OCI-LY7 (cell line): Measurements from ENCODE around the gene CBLL1. TPM values are rescaled to one million over a fixed set of nuclear protein-coding genes. Genes with fewer than 3 reads are reported as not detected.
A peak's percentile ranks its signal among the peaks of the same experiment; 100 is the strongest.

Source experiments
- Bru-seq: library from RNA; stranded (reverse); fragments of 400-500 nt; gene quantifications from one replicate; lab custom pipeline; 2021; lab: Mats Ljungman, UMichigan
- BruChase-seq, 2 experiments: library from RNA; stranded (reverse); fragments of 400-500 nt; gene quantifications; one replicate each; lab custom pipeline; 2021; lab: Mats Ljungman, UMichigan
- BruUV-seq: library from RNA; stranded (reverse); fragments of 400-500 nt; replicated peaks from 2 replicates; lab custom pipeline; 2021; lab: Mats Ljungman, UMichigan
- CTCF ChIA-PET: fragments of 300-600 bp; sonication (Branson Sonifier 250); formaldehyde crosslinking; loops from one replicate; lab custom pipeline; 2022; ENCODE audit warnings: antibody characterized with exemption; ENCODE audit not compliant: unreplicated experiment; lab: Charles Lee
- POLR2A ChIA-PET: fragments of 300-600 bp; sonication (Branson Sonifier 250); formaldehyde crosslinking; loops from one replicate; lab custom pipeline; 2022; ENCODE audit warnings: antibody characterized with exemption; lab: Charles Lee
- DNase-seq: peaks from one replicate; pipeline ENCODE4 v3.0.0-alpha.2; 2015; ENCODE audit warnings: low spot score
- H2AFZ ChIP-seq: fragments of 200-600 bp; sonication (generic), shearing (Covaris generic); 2 replicates; pipeline ENCODE4 v1.6.1; 2014; ENCODE audit warnings: mild to moderate bottlenecking, antibody characterized with exemption, low read length, moderate library complexity
- H3K27ac ChIP-seq: fragments of 200-600 bp; sonication (generic); 2 replicates; pipeline ENCODE4 v1.5.1; 2014; ENCODE audit warnings: mixed run types, low read depth, mild to moderate bottlenecking, moderate library complexity, low read length, inconsistent platforms; ENCODE audit not compliant: poor library complexity, severe bottlenecking
- H3K36me3 ChIP-seq: fragments of 200-600 bp; sonication (generic); 2 replicates; pipeline ENCODE4 v1.6.1; 2014; ENCODE audit warnings: mild to moderate bottlenecking, antibody characterized with exemption, low read length, moderate library complexity, mixed read lengths; ENCODE audit not compliant: insufficient read depth
- H3K4me1 ChIP-seq: fragments of 200-600 bp; sonication (generic); 2 replicates; pipeline ENCODE4 v1.5.1; 2014; ENCODE audit warnings: mild to moderate bottlenecking, low read length; ENCODE audit not compliant: insufficient read depth, poor library complexity, severe bottlenecking
- H3K4me2 ChIP-seq: fragments of 200-600 bp; sonication (generic); 2 replicates; pipeline ENCODE4 v1.6.1; 2014; ENCODE audit warnings: mild to moderate bottlenecking, low read length
- H3K4me3 ChIP-seq: fragments of 200-600 bp; sonication (generic); 2 replicates; pipeline ENCODE4 v1.5.1; 2014; ENCODE audit warnings: mild to moderate bottlenecking, low read depth, low read length; ENCODE audit not compliant: poor library complexity, severe bottlenecking
- H3K79me2 ChIP-seq: fragments of 200-600 bp; sonication (generic); 2 replicates; pipeline ENCODE4 v1.6.1; 2016; ENCODE audit warnings: low read depth, mild to moderate bottlenecking, low read length, moderate library complexity, mixed read lengths; ENCODE audit not compliant: insufficient read depth
- H3K9me2 ChIP-seq: fragments of 200-600 bp; sonication (generic); 2 replicates; pipeline ENCODE4 v1.6.1; 2016; ENCODE audit warnings: mild to moderate bottlenecking, low read length, mixed read lengths; ENCODE audit not compliant: insufficient read depth
- H3K9me3 ChIP-seq: fragments of 200-600 bp; sonication (generic); 2 replicates; pipeline ENCODE4 v1.6.1; 2014; ENCODE audit warnings: mild to moderate bottlenecking, mixed run types, low read length, mixed read lengths
- H4K20me1 ChIP-seq: fragments of 200-600 bp; sonication (generic); 2 replicates; pipeline ENCODE4 v1.6.1; 2014; ENCODE audit warnings: mild to moderate bottlenecking, antibody characterized with exemption, low read length, moderate library complexity, mixed read lengths; ENCODE audit not compliant: insufficient read depth
- EZH2phosphoT487 ChIP-seq: fragments of 200-600 bp; sonication (generic); IDR thresholded peaks from 2 replicates; pipeline ENCODE4 v1.6.1; 2018; ENCODE audit warnings: low read depth, borderline replicate concordance, mild to moderate bottlenecking, mixed run types, antibody characterized with exemption, low read length, moderate library complexity, mixed read lengths
- intact Hi-C: fragments of 100-400 bp; cut with micrococcal nuclease; formaldehyde crosslinking; loops from one replicate; pipeline ENCODE4 v1.10.0; 2022; ENCODE audit not compliant: unreplicated experiment
- long read RNA-seq: library from polyadenylated mRNA; stranded (forward); transcript quantifications from one replicate; pipeline ENCODE4 v2.0.0, GENCODE V29; 2022
- total RNA-seq, 2 experiments: library from RNA; depleted of rRNA in 1 of 2; stranded (reverse); fragments of >200 nt in 1 of 2; shearing (Covaris generic) in 1 of 2; gene quantifications; 2 replicates each; pipeline ENCODE4 v1.2.3, GENCODE V29; 2014 to 2022
- TF ChIP-seq, protein P1 (sequence below): fragments of 200-600 bp; sonication (generic); conservative IDR thresholded peaks from 2 replicates; pipeline ENCODE4 v1.5.1; 2014; ENCODE audit warnings: mild to moderate bottlenecking, antibody characterized with exemption, low read length, moderate library complexity, mixed read lengths

Gene CBLL1, protein sequence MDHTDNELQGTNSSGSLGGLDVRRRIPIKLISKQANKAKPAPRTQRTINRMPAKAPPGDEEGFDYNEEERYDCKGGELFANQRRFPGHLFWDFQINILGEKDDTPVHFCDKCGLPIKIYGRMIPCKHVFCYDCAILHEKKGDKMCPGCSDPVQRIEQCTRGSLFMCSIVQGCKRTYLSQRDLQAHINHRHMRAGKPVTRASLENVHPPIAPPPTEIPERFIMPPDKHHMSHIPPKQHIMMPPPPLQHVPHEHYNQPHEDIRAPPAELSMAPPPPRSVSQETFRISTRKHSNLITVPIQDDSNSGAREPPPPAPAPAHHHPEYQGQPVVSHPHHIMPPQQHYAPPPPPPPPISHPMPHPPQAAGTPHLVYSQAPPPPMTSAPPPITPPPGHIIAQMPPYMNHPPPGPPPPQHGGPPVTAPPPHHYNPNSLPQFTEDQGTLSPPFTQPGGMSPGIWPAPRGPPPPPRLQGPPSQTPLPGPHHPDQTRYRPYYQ
- total RNA-seq (2014; rRNA removed; shearing (Covaris generic)) (22.9 and 25.7 TPM in 2 replicates), total RNA-seq (2022) (41.4 and 57.2 TPM in 2 replicates), Bru-seq, nascent RNA (percentile 97 among the genes with signal in this experiment), BruChase-seq, experiment 1, labeled RNA remaining after a 6-hour chase (percentile 79 among the genes with signal in this experiment), BruChase-seq, experiment 2, labeled RNA remaining after a 2-hour chase (percentile 94 among the genes with signal in this experiment)
- long read RNA-seq, full-length matches to known transcripts, result 59 of 71 reads
- long read RNA-seq, partial matches to known transcripts, result 3 of 71 reads
- long read RNA-seq, other reads (novel, unspliced or antisense), result 9 of 71 reads

DNA sequence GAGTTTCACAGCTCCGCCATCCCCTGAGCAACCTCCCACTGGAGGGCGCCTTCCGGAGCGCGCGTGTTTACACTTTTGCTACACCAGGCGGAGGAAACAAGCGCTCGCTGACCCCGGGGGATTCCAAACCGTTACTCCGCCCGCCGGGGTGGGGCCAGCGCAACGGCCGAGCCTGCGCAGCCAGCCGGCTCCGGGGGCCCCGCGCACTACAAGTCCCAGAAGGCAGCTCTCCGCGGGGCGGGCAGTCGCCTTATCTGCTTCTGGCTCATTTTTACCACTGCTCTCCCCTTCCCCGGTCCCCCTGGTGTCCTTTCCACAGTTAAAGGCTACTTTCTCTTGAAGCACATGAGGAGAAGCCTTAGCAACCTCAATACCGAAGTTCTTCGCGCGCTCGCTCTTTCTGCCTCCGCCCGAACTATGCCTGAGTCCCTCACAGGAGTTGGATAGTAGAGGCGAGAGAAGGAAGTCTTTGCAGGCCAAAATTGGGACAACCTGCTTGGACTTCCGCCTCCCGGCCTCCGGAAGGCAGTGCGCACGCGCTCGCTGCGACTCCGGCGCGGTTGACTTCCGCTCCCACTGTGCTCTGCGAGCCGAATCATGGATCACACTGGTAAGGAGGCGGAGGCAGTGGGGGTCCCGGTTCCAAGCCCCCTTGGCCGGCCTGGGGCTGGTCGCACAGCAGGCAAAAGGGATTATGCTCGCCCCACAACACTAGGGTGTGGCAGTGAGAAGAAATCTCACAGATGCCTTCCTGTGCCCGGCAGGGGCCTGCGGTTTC, at the start of gene CBLL1:
TSS of gene CBLL1 (plus strand) at position 576 of the 778 bp plus-strand sequence. CDS start at position 598, 22 bp downstream.
- Histone ChIP-seq H3K4me3 (peak within 1 kb of the TSS; percentile 90), H2AFZ (peak within 1 kb of the TSS; percentile 75), H3K79me2 (peaks cover 47% of the 10 kb centered on the region), H3K9me3 (no peaks in the 10 kb centered on the region), H3K36me3 (peaks cover 23% of the 10 kb centered on the region), H3K4me1 (peaks cover 51% of the 10 kb centered on the region), H4K20me1 (peaks cover 38% of the 10 kb centered on the region), H3K27ac (peak within 1 kb of the TSS; percentile 95), H3K9me2 (no peaks in the 10 kb centered on the region), H3K4me2 (peak within 1 kb of the TSS; percentile 92)
- peak; percentile 97 for DNase-seq
- intact Hi-C loops, result loop anchor here (1.0 to 10.0 kb wide), 8 partner anchors 134 to 876 kb away; partner anchors contain the start of genes BCAP29, COG5, DLD and DNAJB9
- POLR2A ChIA-PET, result interaction anchor here (0.5 to 3.3 kb wide), 19 partner anchors 9 to 795 kb away, joined by 3 to 17 read pairs (median 3); partner anchors contain the start of genes COG5, DLD and DUS4L
- no TSS peak for BruUV-seq
- TF ChIP-seq, protein P1, sequence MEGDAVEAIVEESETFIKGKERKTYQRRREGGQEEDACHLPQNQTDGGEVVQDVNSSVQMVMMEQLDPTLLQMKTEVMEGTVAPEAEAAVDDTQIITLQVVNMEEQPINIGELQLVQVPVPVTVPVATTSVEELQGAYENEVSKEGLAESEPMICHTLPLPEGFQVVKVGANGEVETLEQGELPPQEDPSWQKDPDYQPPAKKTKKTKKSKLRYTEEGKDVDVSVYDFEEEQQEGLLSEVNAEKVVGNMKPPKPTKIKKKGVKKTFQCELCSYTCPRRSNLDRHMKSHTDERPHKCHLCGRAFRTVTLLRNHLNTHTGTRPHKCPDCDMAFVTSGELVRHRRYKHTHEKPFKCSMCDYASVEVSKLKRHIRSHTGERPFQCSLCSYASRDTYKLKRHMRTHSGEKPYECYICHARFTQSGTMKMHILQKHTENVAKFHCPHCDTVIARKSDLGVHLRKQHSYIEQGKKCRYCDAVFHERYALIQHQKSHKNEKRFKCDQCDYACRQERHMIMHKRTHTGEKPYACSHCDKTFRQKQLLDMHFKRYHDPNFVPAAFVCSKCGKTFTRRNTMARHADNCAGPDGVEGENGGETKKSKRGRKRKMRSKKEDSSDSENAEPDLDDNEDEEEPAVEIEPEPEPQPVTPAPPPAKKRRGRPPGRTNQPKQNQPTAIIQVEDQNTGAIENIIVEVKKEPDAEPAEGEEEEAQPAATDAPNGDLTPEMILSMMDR, result peak; percentile 81
- TF ChIP-seq EZH2phosphoT487, result no peak
- CTCF ChIA-PET, result interaction anchor here (0.6 to 1.7 kb wide), 5 partner anchors 131 to 1632 kb away, joined by 3 to 6 read pairs (median 3); partner anchors contain the start of genes COG5, DLD, DUS4L and SYPL1

DNA sequence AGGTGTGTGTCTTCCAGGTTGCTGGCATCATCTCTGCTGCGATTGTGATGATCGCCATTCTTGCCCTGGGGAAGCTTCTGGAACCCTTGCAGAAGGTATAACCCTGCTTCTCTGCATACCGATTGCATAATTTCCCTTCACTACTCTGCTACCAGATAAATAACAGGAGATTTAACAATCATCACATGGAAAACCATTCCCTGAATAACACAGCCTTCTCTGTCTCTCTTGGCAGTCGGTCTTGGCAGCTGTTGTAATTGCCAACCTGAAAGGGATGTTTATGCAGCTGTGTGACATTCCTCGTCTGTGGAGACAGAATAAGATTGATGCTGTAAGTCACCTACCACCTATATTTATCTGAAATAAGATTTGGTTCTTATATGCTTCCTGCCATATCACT, 49.6 kb upstream of the CBLL1 start:
- no peak for TF ChIP-seq EZH2phosphoT487
- TF ChIP-seq, protein P1, result no peak
- H3K4me2 ChIP-seq, result no peak overlapping the region
- no peak for DNase-seq
- H3K4me3 ChIP-seq, result no peak overlapping the region
- intact Hi-C loops, result no loop called here
- H3K4me1 ChIP-seq, result no peaks in the 10 kb centered on the region
- H3K9me3 ChIP-seq, result no peaks in the 10 kb centered on the region
- BruUV-seq, result no TSS peak
- CTCF ChIA-PET, result no interaction called here
- no peak overlapping the region for H2AFZ ChIP-seq
- H4K20me1 ChIP-seq, result no peaks in the 10 kb centered on the region
- no peak overlapping the region for H3K27ac ChIP-seq
- H3K36me3 ChIP-seq, result no peaks in the 10 kb centered on the region
- no peaks in the 10 kb centered on the region for H3K9me2 ChIP-seq
- POLR2A ChIA-PET, result interaction anchor here (0.9 kb wide), 1 partner anchor 18 kb away, joined by 3 read pairs; no protein-coding TSS in a partner anchor
- H3K79me2 ChIP-seq, result no peaks in the 10 kb centered on the region
